ENCODE results near the gene AIM2.
"Not testable (repeated sequence)": the region's sequence is repeated elsewhere in the genome, so short reads cannot be mapped to it uniquely, and the experiment has no call there.

AIM2 gene

GRCh38 chr1:159077120-159077961 is 775 bp upstream of the AIM2 start:
- DNase-seq = no peak

GRCh38 chr1:159071970-159072582 is 4.5 kb downstream of the AIM2 start:
- peak; percentile 13 for DNase-seq

- no peak for DNase-seq
These were observed 7.7 kb downstream of the AIM2 start for GRCh38 chr1:159068886-159069285.

- DNase-seq = no peak
These were observed 8.6 kb downstream of the AIM2 start for GRCh38 chr1:159067699-159068621.

- no peak for DNase-seq
These were observed 10.5 kb downstream of the AIM2 start for GRCh38 chr1:159066108-159066507.

- no peak for DNase-seq
These were observed 11.5 kb downstream of the AIM2 start for GRCh38 chr1:159065106-159065505.

- no peak for DNase-seq
These were observed 17.8 kb downstream of the AIM2 start for GRCh38 chr1:159058751-159059150.

- no peak for DNase-seq
These were observed 20.4 kb downstream of the AIM2 start for GRCh38 chr1:159056069-159056698.

GRCh38 chr1:159055181-159055641 is 21.4 kb downstream of the AIM2 start:
- no peak for DNase-seq

GRCh38 chr1:159054427-159054826 is 22.1 kb downstream of the AIM2 start:
- no peak for DNase-seq

- no peak for DNase-seq
These were observed 25.1 kb downstream of the AIM2 start for GRCh38 chr1:159051436-159051835.

- DNase-seq = not testable (repeated sequence)
These were observed 30.1 kb downstream of the AIM2 start for GRCh38 chr1:159046486-159046885.

- DNase-seq = no peak
These were observed 35.5 kb downstream of the AIM2 start for GRCh38 chr1:159040893-159041724.

- DNase-seq = no peak
These were observed 36.4 kb downstream of the AIM2 start for GRCh38 chr1:159040206-159040605.

GRCh38 chr1:159030877-159031447 is 45.6 kb downstream of the AIM2 start:
- no peak for DNase-seq

- no peak for DNase-seq
These were observed 46.3 kb downstream of the AIM2 start for GRCh38 chr1:159030311-159030710.

- DNase-seq = not testable (repeated sequence)
These were observed 49.7 kb downstream of the AIM2 start for GRCh38 chr1:159026841-159027240.

- DNase-seq = no peak
These were observed 51.5 kb downstream of the AIM2 start for GRCh38 chr1:159025043-159025442.

- DNase-seq = no peak
These were observed 52.8 kb downstream of the AIM2 start for GRCh38 chr1:159023723-159024122.

- no peak for DNase-seq
These were observed 61.1 kb downstream of the AIM2 start for GRCh38 chr1:159015440-159015909.

GRCh38 chr1:159014851-159015250 is 61.7 kb downstream of the AIM2 start:
- no peak for DNase-seq

Measured in DMS79 (cell line).